Measurements from ENCODE around the gene RIPPLY3.

DNA sequence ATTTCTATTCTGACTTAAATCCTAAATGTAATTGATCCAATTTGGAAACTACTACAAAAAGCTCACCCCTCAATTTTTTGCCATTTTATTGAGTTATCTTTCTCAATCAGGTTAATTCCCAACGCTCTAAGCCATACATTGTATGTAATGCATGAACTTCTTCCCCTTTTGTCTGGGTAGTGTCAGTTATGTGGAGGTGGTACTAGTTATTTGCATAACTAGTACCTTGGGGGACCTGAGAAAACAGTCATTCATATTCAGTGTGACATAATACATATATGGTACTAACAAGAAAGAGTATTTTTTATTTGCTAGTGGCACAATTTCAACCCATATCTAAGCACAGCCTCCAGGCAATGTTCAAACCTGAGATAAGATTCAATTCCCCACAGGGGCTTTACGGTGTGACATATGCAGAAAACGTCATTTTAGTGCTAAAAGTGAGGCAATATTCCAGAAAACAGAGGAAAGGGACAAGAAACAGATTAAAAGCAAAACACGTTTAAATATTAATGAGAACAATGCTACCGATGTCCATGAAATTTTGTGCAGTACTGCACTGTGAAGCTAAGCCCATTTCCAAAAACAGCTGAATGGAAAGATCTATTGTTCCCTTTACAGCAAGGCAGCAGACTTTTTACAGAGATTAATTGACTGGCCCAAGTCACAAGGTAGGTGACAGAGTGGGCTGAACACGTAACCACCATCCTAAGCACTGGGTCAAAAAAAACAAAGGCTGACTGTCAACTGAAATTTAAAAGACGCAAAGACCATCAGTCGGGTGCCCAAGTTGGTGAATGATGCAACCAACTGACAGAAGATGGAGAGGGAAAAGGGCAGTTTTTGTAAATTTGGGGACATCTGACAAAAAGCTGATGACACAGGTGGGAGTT, 41.4 kb upstream of the RIPPLY3 start:
- TF ChIP-seq, protein P1, sequence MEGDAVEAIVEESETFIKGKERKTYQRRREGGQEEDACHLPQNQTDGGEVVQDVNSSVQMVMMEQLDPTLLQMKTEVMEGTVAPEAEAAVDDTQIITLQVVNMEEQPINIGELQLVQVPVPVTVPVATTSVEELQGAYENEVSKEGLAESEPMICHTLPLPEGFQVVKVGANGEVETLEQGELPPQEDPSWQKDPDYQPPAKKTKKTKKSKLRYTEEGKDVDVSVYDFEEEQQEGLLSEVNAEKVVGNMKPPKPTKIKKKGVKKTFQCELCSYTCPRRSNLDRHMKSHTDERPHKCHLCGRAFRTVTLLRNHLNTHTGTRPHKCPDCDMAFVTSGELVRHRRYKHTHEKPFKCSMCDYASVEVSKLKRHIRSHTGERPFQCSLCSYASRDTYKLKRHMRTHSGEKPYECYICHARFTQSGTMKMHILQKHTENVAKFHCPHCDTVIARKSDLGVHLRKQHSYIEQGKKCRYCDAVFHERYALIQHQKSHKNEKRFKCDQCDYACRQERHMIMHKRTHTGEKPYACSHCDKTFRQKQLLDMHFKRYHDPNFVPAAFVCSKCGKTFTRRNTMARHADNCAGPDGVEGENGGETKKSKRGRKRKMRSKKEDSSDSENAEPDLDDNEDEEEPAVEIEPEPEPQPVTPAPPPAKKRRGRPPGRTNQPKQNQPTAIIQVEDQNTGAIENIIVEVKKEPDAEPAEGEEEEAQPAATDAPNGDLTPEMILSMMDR (IDR thresholded peaks at IDR 0.05) = no peak
- no peak for TF ChIP-seq POLR2A (IDR thresholded peaks at IDR 0.05)
